Prostate gland (tissue), 2 donors: Measurements from ENCODE around the gene NCOA3. TPM values are rescaled to one million over a fixed set of nuclear protein-coding genes. Genes with fewer than 3 reads are reported as not detected.
"Not testable (repeated sequence)": the region's sequence is repeated elsewhere in the genome, so short reads cannot be mapped to it uniquely, and the experiment has no call there.

Experiments
- DNase-seq: peaks from one replicate; pipeline ENCODE4 v3.0.0-alpha.2; 2019; ENCODE audit warnings: low spot score
- H3K27ac ChIP-seq, 2 donors: fragments of 200-600 bp; sonication (generic); 2 replicates each; pipeline ENCODE4 v1.5.1; 2017 to 2019
- H3K27me3 ChIP-seq: fragments of 200-600 bp; sonication (generic); replicated peaks from 2 replicates; pipeline ENCODE4 v1.5.1; 2019; ENCODE audit not compliant: insufficient read depth
- H3K36me3 ChIP-seq, 2 donors: fragments of 200-600 bp; sonication (generic); 1 replicate in 1 of 2; 2 replicates in 1 of 2; pipeline versions ENCODE4 v1.5.1 to v1.8.1; 2017 to 2019
- H3K4me1 ChIP-seq: fragments of 200-600 bp; sonication (generic); replicated peaks from 2 replicates; pipeline ENCODE4 v1.5.1; 2019
- H3K4me3 ChIP-seq, 2 donors: fragments of 200-600 bp; sonication (generic); 2 replicates each; pipeline ENCODE4 v1.5.1; 2017 to 2019
- H3K9me3 ChIP-seq: fragments of 200-600 bp; sonication (generic); 2 replicates; pipeline ENCODE4 v1.5.1; 2017
- CTCF ChIP-seq, 4 experiments: fragments of 200-600 bp in 2 of 4; fragments of 450-650 bp in 2 of 4; sonication (generic) in 2 of 4; IDR thresholded peaks; 1 replicate in 3 of 4; 2 replicates in 1 of 4; pipeline ENCODE4 v1.5.1; 2016 to 2019; ENCODE audit warnings: antibody characterized with exemption in 4 of 4, mild to moderate bottlenecking in 2 of 4, moderate library complexity in 2 of 4
- POLR2A ChIP-seq: fragments of 450-650 bp; IDR thresholded peaks from one replicate; pipeline ENCODE4 v1.6.1; 2016; ENCODE audit warnings: antibody characterized with exemption, mild to moderate bottlenecking
- POLR2AphosphoS5 ChIP-seq: sonication (generic); formaldehyde crosslinking; IDR thresholded peaks from one replicate; pipeline ENCODE4 v1.6.1; 2017; ENCODE audit warnings: antibody characterized with exemption
- WGBS: methylation state at CpG from one replicate; pipeline ENCODE4 v1.1.5; 2018; 5-methylcytosine and 5-hydroxymethylcytosine counted together
- intact Hi-C: fragments of 100-400 bp; cut with DNase I; formaldehyde crosslinking; loops from one replicate; pipeline ENCODE4 v1.14.2; 2022
- total RNA-seq, 2 donors: library from RNA; depleted of rRNA; stranded (reverse); fragments of >200 nt; gene quantifications; one replicate each; pipeline ENCODE4 v1.1.0, GENCODE V29; 2016

Gene NCOA3
- total RNA-seq, 2 donors from 2014 or later, result 21.6 to 35.6 TPM

- DNase-seq, result no peak
- intact Hi-C loops, result no loop called here
- WGBS, result 63% methylated on average over 3 of the region's 3 CpGs
- Histone ChIP-seq H3K4me3 (no peak overlapping the region), H3K9me3 (no peaks in the 10 kb centered on the region), H3K4me1 (no peaks in the 10 kb centered on the region), H3K27me3 (no peaks in the 10 kb centered on the region), H3K36me3 (no peaks in the 10 kb centered on the region), H3K27ac (no peak overlapping the region)
- TF ChIP-seq CTCF (IDR thresholded peaks at IDR 0.05) (no peak), POLR2A (no peak), POLR2AphosphoS5 (no peak)
Measured at GRCh38 chr20:47573559-47573958, 71.9 kb downstream of the NCOA3 start.

- Histone ChIP-seq H3K27ac (no peak overlapping the region), H3K9me3 (no peaks in the 10 kb centered on the region), H3K27me3 (no peaks in the 10 kb centered on the region), H3K4me3 (no peak overlapping the region), H3K4me1 (no peaks in the 10 kb centered on the region), H3K36me3 (no peaks in the 10 kb centered on the region)
- TF ChIP-seq CTCF (IDR thresholded peaks at IDR 0.05) (no peak), POLR2AphosphoS5 (no peak), POLR2A (no peak)
- no peak for DNase-seq
- intact Hi-C loops, result no loop called here
- 56% methylated on average over 4 of the region's 4 CpGs for WGBS
Measured at GRCh38 chr20:47574616-47575364, 73.1 kb downstream of the NCOA3 start.

GRCh38 chr20:47576516-47577033 lies 74.9 kb downstream of the NCOA3 start:
- intact Hi-C loops, result no loop called here
- Histone ChIP-seq H3K27ac (peak overlapping the region in 1 of 2 donors; percentile 34), H3K27me3 (no peaks in the 10 kb centered on the region), H3K36me3 (no peaks in the 10 kb centered on the region), H3K4me1 (no peaks in the 10 kb centered on the region), H3K4me3 (no peak overlapping the region), H3K9me3 (no peaks in the 10 kb centered on the region)
- peak; percentile 76 for TF ChIP-seq POLR2AphosphoS5
- no peak for TF ChIP-seq CTCF (IDR thresholded peaks at IDR 0.05)
- peak; percentile 46 for DNase-seq
- WGBS, result 2% methylated on average over 4 of the region's 4 CpGs

- H3K4me3 ChIP-seq, result no peak overlapping the region
- intact Hi-C loops, result no loop called here
- TF ChIP-seq POLR2A (no peak), POLR2AphosphoS5 (no peak), CTCF (IDR thresholded peaks at IDR 0.05) (no peak)
- H3K4me1 ChIP-seq, result no peaks in the 10 kb centered on the region
- peak overlapping the region in 1 of 2 donors; percentile 34 for H3K27ac ChIP-seq
- H3K9me3 ChIP-seq, result no peaks in the 10 kb centered on the region
- no peak for DNase-seq
- no peaks in the 10 kb centered on the region for H3K27me3 ChIP-seq
- H3K36me3 ChIP-seq, result no peaks in the 10 kb centered on the region
Measured at GRCh38 chr20:47577314-47577713, 75.6 kb downstream of the NCOA3 start.

GRCh38 chr20:47578543-47578942 lies 76.9 kb downstream of the NCOA3 start:
- TF ChIP-seq POLR2AphosphoS5 (no peak), POLR2A (no peak)
- no peaks in the 10 kb centered on the region for H3K36me3 ChIP-seq
- WGBS, result 26% methylated on average over 1 of the region's 1 CpG
- no peak for DNase-seq
- no peaks in the 10 kb centered on the region for H3K4me1 ChIP-seq
- intact Hi-C loops, result no loop called here
- H3K9me3 ChIP-seq, result no peaks in the 10 kb centered on the region
- H3K4me3 ChIP-seq, result no peak overlapping the region
- no peak overlapping the region for H3K27ac ChIP-seq
- no peaks in the 10 kb centered on the region for H3K27me3 ChIP-seq

- H3K27ac ChIP-seq, H3K36me3 ChIP-seq, H3K9me3 ChIP-seq, DNase-seq, H3K27me3 ChIP-seq, intact Hi-C loops, H3K4me3 ChIP-seq, H3K4me1 ChIP-seq: not testable (repeated sequence)
- 87% methylated on average over 7 of the region's 7 CpGs for WGBS
Measured at GRCh38 chr20:47580686-47581085, 79.0 kb downstream of the NCOA3 start.
